HG03469 (cell line): ENCODE measurements around the gene WASHC2A.
"Not testable (repeated sequence)": the region's sequence is repeated elsewhere in the genome, so short reads cannot be mapped to it uniquely, and the experiment has no call there.

Experiments
- ATAC-seq: cut with Tn5 transposase; IDR thresholded peaks from one replicate; pipeline ENCODE4 v1.9.1; 2021; ENCODE audit warnings: mild to moderate bottlenecking, moderate library complexity, moderate number of reproducible peaks; ENCODE audit not compliant: unreplicated experiment

WASHC2A gene

GRCh38 chr10:50067546-50068351, at the start of gene WASHC2A:
Gene WASHC2A, plus strand, starts transcription at chr10:50067954. Its CDS starts 52 bp downstream, at chr10:50068006.
- peak; percentile 82 for ATAC-seq

GRCh38 chr10:50019279-50019678, 48.5 kb upstream of the WASHC2A start:
- not testable (repeated sequence) for ATAC-seq

GRCh38 chr10:50020451-50021024, 47.2 kb upstream of the WASHC2A start:
- ATAC-seq, result not testable (repeated sequence)

- no peak for ATAC-seq
Observed at GRCh38 chr10:50021646-50022045, 46.1 kb upstream of the WASHC2A start.

- ATAC-seq, result not testable (repeated sequence)
Observed at GRCh38 chr10:50024716-50025383, 42.9 kb upstream of the WASHC2A start.

GRCh38 chr10:50025627-50026026, 42.1 kb upstream of the WASHC2A start:
- no peak for ATAC-seq

GRCh38 chr10:50027195-50027594, 40.6 kb upstream of the WASHC2A start:
- no peak for ATAC-seq

- no peak for ATAC-seq
Observed at GRCh38 chr10:50033481-50033880, 34.3 kb upstream of the WASHC2A start.

GRCh38 chr10:50035337-50035736, 32.4 kb upstream of the WASHC2A start:
- not testable (repeated sequence) for ATAC-seq

- no peak for ATAC-seq
Observed at GRCh38 chr10:50044941-50045664, 22.7 kb upstream of the WASHC2A start.

- not testable (repeated sequence) for ATAC-seq
Observed at GRCh38 chr10:50046457-50046856, 21.3 kb upstream of the WASHC2A start.

- ATAC-seq, result not testable (repeated sequence)
Observed at GRCh38 chr10:50047594-50047993, 20.2 kb upstream of the WASHC2A start.

- not testable (repeated sequence) for ATAC-seq
Observed at GRCh38 chr10:50051995-50052660, 15.6 kb upstream of the WASHC2A start.

GRCh38 chr10:50052778-50053376, 14.9 kb upstream of the WASHC2A start:
- ATAC-seq, result not testable (repeated sequence)

GRCh38 chr10:50055494-50056292, 12.1 kb upstream of the WASHC2A start:
- not testable (repeated sequence) for ATAC-seq

GRCh38 chr10:50056654-50057053, 11.1 kb upstream of the WASHC2A start:
- ATAC-seq, result not testable (repeated sequence)

- ATAC-seq, result not testable (repeated sequence)
Observed at GRCh38 chr10:50058727-50059126, 9.0 kb upstream of the WASHC2A start.

GRCh38 chr10:50059946-50060345, 7.8 kb upstream of the WASHC2A start:
- ATAC-seq, result not testable (repeated sequence)

- not testable (repeated sequence) for ATAC-seq
Observed at GRCh38 chr10:50061548-50061947, 6.2 kb upstream of the WASHC2A start.
